Endothelial cell of umbilical vein (primary cell): Measurements from ENCODE around the gene BCAS4. TPM values are rescaled to one million over a fixed set of nuclear protein-coding genes. Genes with fewer than 3 reads are reported as not detected.

Source experiments
- BruUV-seq: library from RNA; stranded (reverse); fragments of 400-500 nt; replicated peaks from 2 replicates; lab custom pipeline; 2021; lab: Mats Ljungman, UMichigan
- CTCF ChIA-PET: fragments of 300-600, 350-600 bp; sonication (Branson Sonifier 250); formaldehyde crosslinking; loops from one replicate; lab custom pipeline; 2021; ENCODE audit warnings: antibody characterized with exemption, inconsistent platforms; lab: Charles Lee
- POLR2A ChIA-PET: fragments of 300-600, 350-600 bp; sonication (Branson Sonifier 250); formaldehyde crosslinking; loops from one replicate; lab custom pipeline; 2021; ENCODE audit warnings: antibody characterized with exemption, inconsistent platforms; lab: Charles Lee
- DNase-seq: peaks from one replicate; pipeline ENCODE4 v3.0.0-alpha.2; 2011; ENCODE audit warnings: low read depth, low spot score
- FAIRE-seq: peaks from 2 replicates; lab custom pipeline; 2011; peaks lifted over from hg19 to GRCh38; lab: Jason Lieb, UNC
- H2AFZ ChIP-seq: 2 replicates; pipeline ENCODE4 v1.6.0; 2012; ENCODE audit warnings: low read depth, low read length, control low read depth, inconsistent platforms
- H3K27ac ChIP-seq: 2 replicates; pipeline ENCODE4 v1.5.1; 2011; ENCODE audit warnings: low read depth, mild to moderate bottlenecking, control low read depth, low read length, moderate library complexity; ENCODE audit not compliant: insufficient read depth
- H3K27me3 ChIP-seq, 2 experiments: 2 replicates each; pipeline versions ENCODE4 v1.6.0 to v1.6.1; 2011; ENCODE audit warnings: low read length in 2 of 2, mixed read lengths in 1 of 2; ENCODE audit not compliant: control insufficient read depth in 2 of 2, insufficient read depth in 2 of 2
- H3K36me3 ChIP-seq, 2 experiments: 2 replicates in 1 of 2; 3 replicates in 1 of 2; pipeline ENCODE4 v1.5.1; 2011; ENCODE audit warnings: low read length in 2 of 2, mild to moderate bottlenecking in 1 of 2, moderate library complexity in 1 of 2; ENCODE audit not compliant: control insufficient read depth in 2 of 2, insufficient read depth in 2 of 2; ENCODE audit errors: extremely low read depth in 1 of 2
- H3K4me1 ChIP-seq: 3 replicates; pipeline ENCODE4 v1.5.1; 2011; ENCODE audit warnings: mild to moderate bottlenecking, low read length; ENCODE audit not compliant: control insufficient read depth, insufficient read depth; ENCODE audit errors: extremely low read depth
- H3K4me2 ChIP-seq: 2 replicates; pipeline ENCODE4 v1.6.1; 2011; ENCODE audit warnings: low read length, control low read depth, mixed read lengths; ENCODE audit not compliant: insufficient read depth
- H3K4me3 ChIP-seq, 3 experiments: fragments of 200-600 bp in 1 of 3; sonication (generic), shearing (Covaris generic) in 1 of 3; replicated peaks in 1 of 3; 2 replicates each; pipeline ENCODE4 v1.5.1; 2011 to 2016; ENCODE audit warnings: control low read depth in 3 of 3, low read length in 3 of 3, mild to moderate bottlenecking in 2 of 3, inconsistent platforms in 1 of 3, low read depth in 1 of 3, moderate library complexity in 1 of 3; ENCODE audit not compliant: insufficient read depth in 1 of 3
- H3K79me2 ChIP-seq: 2 replicates; pipeline ENCODE4 v1.6.0; 2012; ENCODE audit warnings: low read length, inconsistent platforms; ENCODE audit not compliant: control insufficient read depth, insufficient read depth
- H3K9ac ChIP-seq: replicated peaks from 2 replicates; pipeline ENCODE3; 2011; ENCODE audit warnings: low read length, control low read depth; ENCODE audit not compliant: insufficient read depth; ENCODE audit errors: extremely low read depth
- H3K9me1 ChIP-seq: replicated peaks from 3 replicates; pipeline ENCODE4 v1.6.0; 2011; ENCODE audit warnings: mild to moderate bottlenecking, low read length; ENCODE audit not compliant: control insufficient read depth, insufficient read depth; ENCODE audit errors: extremely low read depth
- H3K9me3 ChIP-seq: replicated peaks from 2 replicates; pipeline ENCODE4 v1.5.1; 2012; ENCODE audit warnings: low read length, inconsistent platforms; ENCODE audit not compliant: control insufficient read depth, insufficient read depth
- H4K20me1 ChIP-seq: replicated peaks from 2 replicates; pipeline ENCODE3; 2011; ENCODE audit warnings: mild to moderate bottlenecking, low read length; ENCODE audit not compliant: control insufficient read depth, insufficient read depth; ENCODE audit errors: extremely low read depth
- EZH2 ChIP-seq: IDR thresholded peaks from 2 replicates; pipeline ENCODE4 v1.6.1; 2012; ENCODE audit warnings: borderline replicate concordance, low read depth, mild to moderate bottlenecking, moderate library complexity, low read length, inconsistent platforms; ENCODE audit not compliant: severe bottlenecking
- FOS ChIP-seq: IDR thresholded peaks from 2 replicates; pipeline ENCODE4 v1.6.1; 2011; ENCODE audit warnings: mild to moderate bottlenecking, low read length, moderate library complexity, borderline replicate concordance; ENCODE audit not compliant: insufficient read depth
- GATA2 ChIP-seq: IDR thresholded peaks from 2 replicates; pipeline ENCODE4 v1.7.0; 2011; ENCODE audit warnings: low read depth, mild to moderate bottlenecking, moderate library complexity, mixed read lengths, low read length; ENCODE audit not compliant: insufficient read length, insufficient read depth
- JUN ChIP-seq: IDR thresholded peaks from 2 replicates; pipeline ENCODE4 v1.6.1; 2011; ENCODE audit warnings: borderline replicate concordance, low read depth; ENCODE audit not compliant: insufficient read length, insufficient read depth
- MAX ChIP-seq: IDR thresholded peaks from 2 replicates; pipeline ENCODE4 v1.6.1; 2011; ENCODE audit not compliant: insufficient read depth, insufficient read length
- MYC ChIP-seq: IDR thresholded peaks from one replicate; pipeline ENCODE4 v1.6.1; 2011; ENCODE audit warnings: mild to moderate bottlenecking, low read depth, low read length
- POLR2A ChIP-seq: IDR thresholded peaks from 2 replicates; pipeline ENCODE4 v1.6.1; 2012; ENCODE audit warnings: low read depth, mild to moderate bottlenecking, control low read depth, low read length
- POLR2AphosphoS5 ChIP-seq: IDR thresholded peaks from 2 replicates; pipeline ENCODE4 v1.6.1; 2012; ENCODE audit warnings: low read depth, mild to moderate bottlenecking, control low read depth, low read length, moderate library complexity; ENCODE audit not compliant: insufficient read depth
- dilution Hi-C: fragments of 300-500 bp; cut with MboI; formaldehyde crosslinking; loops from one replicate; pipeline ENCODE4 v1.15.0; 2019; ENCODE audit warnings: low sequenced_read_pairs; ENCODE audit not compliant: extremely low pct_ligation_motif_present
- intact Hi-C: fragments of 100-400 bp; cut with micrococcal nuclease; formaldehyde crosslinking; loops from one replicate; pipeline ENCODE4 v1.10.0; 2022
- polyA plus RNA-seq, 4 experiments: library from polyadenylated mRNA; depleted of rRNA in 3 of 4; stranded (reverse) in 3 of 4; unstranded in 1 of 4; fragments of >200 nt; gene quantifications; 2 replicates each; pipeline versions ENCODE4 v1.2.1 to v1.2.3, GENCODE V29; 2011 to 2012; ENCODE audit warnings: missing spikeins in 1 of 4
- total RNA-seq: library from RNA; stranded (reverse); gene quantifications from 2 replicates; pipeline ENCODE4 v1.2.3, GENCODE V29; 2021
- TF ChIP-seq, protein P1 (sequence below), 2 donors: IDR thresholded peaks; 1 replicate in 1 of 2; 2 replicates in 1 of 2; pipeline ENCODE4 v1.5.1; 2011; ENCODE audit warnings: low read length in 2 of 2, mild to moderate bottlenecking in 2 of 2, moderate library complexity in 2 of 2, control low read depth in 1 of 2, inconsistent platforms in 1 of 2, low read depth in 1 of 2; ENCODE audit not compliant: insufficient read depth in 1 of 2; ENCODE audit errors: extremely low read depth in 1 of 2

The BCAS4 gene
- total and polyA plus RNA-seq, 2 donors (not counting 3 experiments of a cell fraction or from before 2014, with no cell fraction given) = 1.0 to 1.5 TPM

DNA sequence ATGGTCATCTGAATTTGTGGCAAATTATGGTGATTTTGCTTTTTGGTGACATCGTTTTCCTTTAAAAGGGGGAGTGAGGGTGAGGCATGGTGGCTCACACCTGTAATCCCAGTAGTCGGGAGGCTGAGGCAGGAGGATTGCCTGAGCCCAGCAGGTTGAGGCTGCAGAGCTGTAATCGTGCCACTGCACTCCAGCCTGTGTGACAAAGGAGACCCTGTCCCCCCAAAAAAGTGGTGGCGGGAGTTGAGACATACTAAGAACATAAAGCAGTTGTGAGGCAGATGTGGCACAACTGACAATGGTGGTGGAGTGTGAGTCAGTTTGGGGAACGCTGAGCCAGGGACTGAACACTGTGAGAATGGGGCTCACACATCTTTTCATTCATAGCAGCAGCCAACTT lies 90.9 kb downstream of the BCAS4 start:
- POLR2A ChIA-PET = interaction anchor here (0.6 kb wide), 1 partner anchor 34 kb away, joined by 4 read pairs; no protein-coding TSS in a partner anchor
- CTCF ChIA-PET = no interaction called here
- BruUV-seq = no TSS peak

More for the DNA sequence above, 90.9 kb downstream of the BCAS4 start:
- H2AFZ ChIP-seq = no peak overlapping the region
- H3K4me1 ChIP-seq = no peaks in the 10 kb centered on the region
- H3K4me2 ChIP-seq = no peak overlapping the region
- no peak for DNase-seq
- TF ChIP-seq POLR2AphosphoS5 (no peak), MYC (no peak), POLR2A (no peak), JUN (no peak), EZH2 (no peak), GATA2 (no peak), FOS (no peak), MAX (no peak)
- TF ChIP-seq, protein P1, sequence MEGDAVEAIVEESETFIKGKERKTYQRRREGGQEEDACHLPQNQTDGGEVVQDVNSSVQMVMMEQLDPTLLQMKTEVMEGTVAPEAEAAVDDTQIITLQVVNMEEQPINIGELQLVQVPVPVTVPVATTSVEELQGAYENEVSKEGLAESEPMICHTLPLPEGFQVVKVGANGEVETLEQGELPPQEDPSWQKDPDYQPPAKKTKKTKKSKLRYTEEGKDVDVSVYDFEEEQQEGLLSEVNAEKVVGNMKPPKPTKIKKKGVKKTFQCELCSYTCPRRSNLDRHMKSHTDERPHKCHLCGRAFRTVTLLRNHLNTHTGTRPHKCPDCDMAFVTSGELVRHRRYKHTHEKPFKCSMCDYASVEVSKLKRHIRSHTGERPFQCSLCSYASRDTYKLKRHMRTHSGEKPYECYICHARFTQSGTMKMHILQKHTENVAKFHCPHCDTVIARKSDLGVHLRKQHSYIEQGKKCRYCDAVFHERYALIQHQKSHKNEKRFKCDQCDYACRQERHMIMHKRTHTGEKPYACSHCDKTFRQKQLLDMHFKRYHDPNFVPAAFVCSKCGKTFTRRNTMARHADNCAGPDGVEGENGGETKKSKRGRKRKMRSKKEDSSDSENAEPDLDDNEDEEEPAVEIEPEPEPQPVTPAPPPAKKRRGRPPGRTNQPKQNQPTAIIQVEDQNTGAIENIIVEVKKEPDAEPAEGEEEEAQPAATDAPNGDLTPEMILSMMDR (IDR thresholded peaks at IDR 0.05; ENCODE audit: extremely low read depth in 1 of 2, insufficient read depth in 1 of 2, low read depth in 1 of 2, low read length in 2 of 2) = no peak
- H3K79me2 ChIP-seq = peaks cover 2% of the 10 kb centered on the region
- no peak overlapping the region for H3K9ac ChIP-seq
- no peak overlapping the region for H3K27ac ChIP-seq
- peaks cover 7% of the 10 kb centered on the region in 2 experiments for H3K36me3 ChIP-seq
- no peaks in the 10 kb centered on the region for H3K9me3 ChIP-seq
- FAIRE-seq = no peak
- no peaks in the 10 kb centered on the region for H3K9me1 ChIP-seq
- no peaks in the 10 kb centered on the region for H3K27me3 ChIP-seq
- dilution Hi-C loops (no loop called here), intact Hi-C loops (no loop called here)
- H4K20me1 ChIP-seq = peaks cover 4% of the 10 kb centered on the region
- H3K4me3 ChIP-seq = no peak overlapping the region
